GM19351 (cell line): ENCODE data around the gene TMTC2.

ENCODE experiments used
- ATAC-seq: cut with Tn5 transposase; IDR thresholded peaks from one replicate; pipeline ENCODE4 v1.9.1; 2021; ENCODE audit warnings: mild to moderate bottlenecking, moderate library complexity; ENCODE audit not compliant: unreplicated experiment

The TMTC2 gene

DNA sequence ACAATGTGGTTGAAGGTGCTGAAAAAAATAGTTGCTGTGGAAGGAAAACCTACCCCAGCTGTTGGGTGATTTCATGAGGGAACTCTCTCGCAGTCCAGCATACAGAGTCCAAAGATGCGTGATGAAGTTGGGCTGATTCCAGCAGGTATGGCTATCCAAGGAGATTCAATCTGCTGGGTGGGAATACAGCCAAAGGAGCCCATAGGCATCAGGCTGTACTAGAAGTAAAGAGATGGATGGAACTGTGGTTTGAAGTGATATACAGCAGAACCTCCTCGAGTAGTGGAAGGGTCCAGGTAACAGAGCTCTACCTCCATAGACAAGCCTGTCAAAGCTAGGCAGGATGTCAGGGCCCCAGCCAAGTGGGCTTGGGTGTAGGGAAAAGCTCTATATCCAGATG is 11.5 kb upstream of the TMTC2 start:
- no peak for ATAC-seq

DNA sequence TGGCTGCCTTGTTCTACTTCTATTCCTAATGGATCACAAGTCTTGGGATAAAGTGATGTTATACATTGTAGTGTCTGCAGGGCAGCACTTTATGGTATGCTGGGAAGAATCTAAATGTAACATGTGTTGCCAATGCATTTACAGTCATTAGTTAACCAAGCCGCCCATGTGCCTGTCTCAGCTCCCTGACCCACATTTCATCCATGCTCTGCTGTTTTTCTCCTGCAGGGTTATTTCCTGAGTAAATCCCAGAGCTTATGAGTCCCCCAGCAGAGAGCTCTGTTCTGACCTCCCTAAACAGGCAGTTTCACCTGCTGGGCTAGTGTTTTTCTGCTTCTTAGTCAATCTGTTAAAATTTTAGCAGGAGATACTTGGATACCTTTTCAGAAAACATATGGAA is 4.4 kb upstream of the TMTC2 start:
- no peak for ATAC-seq

DNA sequence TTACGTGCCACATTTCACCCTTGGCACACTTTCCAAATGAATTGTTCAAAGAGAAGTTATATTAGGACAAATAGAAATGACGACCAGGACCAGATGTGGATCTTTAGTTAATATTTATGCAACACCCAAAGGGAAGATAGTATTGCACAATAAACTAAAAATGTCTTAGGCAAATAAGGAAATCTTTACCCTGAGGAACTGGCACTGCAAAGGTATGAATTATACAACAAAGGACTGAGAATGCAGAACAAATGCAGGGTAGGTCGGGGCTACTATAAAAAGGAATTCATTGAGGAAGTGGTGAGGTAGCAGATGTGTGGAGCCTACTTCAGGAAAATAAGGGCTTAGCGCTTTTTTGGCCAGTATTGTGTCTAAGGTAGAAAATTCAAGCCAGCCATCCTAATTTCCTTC is 3.9 kb upstream of the TMTC2 start:
- ATAC-seq: no peak

DNA sequence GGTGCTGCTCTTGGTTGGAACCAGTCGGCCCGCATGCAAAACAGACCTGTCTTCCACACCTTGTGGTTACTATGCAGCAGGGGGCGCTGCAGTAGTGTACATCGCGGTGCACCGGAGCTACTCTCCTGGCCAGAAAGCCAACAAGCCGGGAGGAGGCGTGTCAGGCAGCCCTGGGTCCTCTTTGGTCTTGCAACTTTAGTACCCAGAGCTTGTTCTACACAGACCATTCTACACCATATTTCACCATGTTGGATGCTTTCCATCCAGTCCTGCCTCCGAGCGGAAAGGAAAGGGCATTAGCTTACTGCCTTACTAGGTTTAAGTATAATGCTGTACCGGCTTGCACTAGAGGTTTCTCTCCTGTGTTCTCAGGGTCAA is 927 bp upstream of the TMTC2 start:
- ATAC-seq: peak; percentile 56

DNA sequence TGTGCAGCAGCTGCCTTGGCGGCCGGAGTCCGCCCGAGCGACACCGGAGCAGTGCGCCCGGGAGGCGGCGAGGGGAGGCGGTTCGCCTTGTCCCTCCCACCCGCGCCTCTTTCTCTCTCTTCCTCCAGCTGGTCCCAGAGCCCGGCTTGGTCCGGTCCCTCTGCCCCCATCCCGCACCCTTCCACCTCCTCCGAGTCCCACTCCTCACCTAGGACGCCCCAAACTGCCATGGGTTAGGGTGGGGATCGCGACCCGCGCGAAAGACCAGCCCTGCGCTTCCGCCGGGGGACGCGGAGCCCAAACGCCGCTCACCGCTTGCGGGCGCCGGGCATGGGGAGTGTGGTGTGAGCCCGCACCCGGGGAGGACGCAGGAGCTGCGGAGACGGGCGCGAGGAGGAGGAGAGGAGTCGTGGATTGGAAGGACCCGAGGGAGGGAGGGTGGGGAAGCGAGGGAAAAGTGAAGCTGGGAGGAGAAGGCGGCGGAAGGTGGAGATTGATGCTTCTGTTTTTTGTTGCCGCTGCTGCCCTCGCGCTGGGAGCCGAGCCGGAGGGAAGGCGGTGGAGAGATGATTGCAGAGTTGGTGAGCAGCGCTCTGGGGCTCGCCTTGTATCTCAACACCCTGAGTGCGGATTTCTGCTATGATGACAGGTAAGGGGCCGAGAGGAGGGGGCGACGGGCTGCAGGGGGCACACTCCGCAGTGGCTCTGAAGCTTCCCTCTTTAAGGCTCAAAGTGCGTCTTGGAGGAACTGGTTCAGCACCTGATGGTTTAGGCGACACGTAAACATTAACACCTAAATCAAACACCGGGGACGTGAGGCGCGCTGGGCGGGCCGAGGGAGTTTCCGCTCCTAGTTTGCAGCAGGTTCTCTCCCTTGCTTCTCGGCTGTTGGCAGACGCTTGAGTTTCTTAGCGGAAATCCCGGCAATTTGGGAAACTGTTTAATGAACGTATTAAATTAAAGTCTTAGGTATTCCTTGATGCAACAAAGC is 610 bp downstream of the TMTC2 start:
- peak; percentile 39 for ATAC-seq

- ATAC-seq: no peak
Measured at GRCh38 chr12:82688035-82688501, 1.4 kb downstream of the TMTC2 start.

GRCh38 chr12:82688596-82688995 is 1.9 kb downstream of the TMTC2 start:
- no peak for ATAC-seq

DNA sequence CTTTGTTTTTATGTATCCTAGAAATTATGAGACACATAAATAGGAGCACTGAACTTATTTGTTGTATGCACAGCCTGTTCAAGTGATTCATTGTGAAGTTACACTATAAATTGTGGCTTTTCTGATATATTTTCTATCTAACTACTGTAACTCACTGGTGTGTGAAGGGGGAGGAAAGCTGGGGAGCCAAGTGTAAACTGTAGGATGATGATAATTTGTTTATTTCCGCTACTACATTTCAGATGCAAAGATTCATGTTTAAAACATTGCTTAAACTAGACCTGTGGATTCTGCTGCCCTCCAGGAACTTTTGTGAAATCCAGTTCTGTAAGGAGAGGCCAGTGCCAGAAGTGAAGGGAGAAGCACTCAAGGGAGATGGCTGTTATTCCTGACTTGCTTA is 3.3 kb downstream of the TMTC2 start:
- no peak for ATAC-seq

DNA sequence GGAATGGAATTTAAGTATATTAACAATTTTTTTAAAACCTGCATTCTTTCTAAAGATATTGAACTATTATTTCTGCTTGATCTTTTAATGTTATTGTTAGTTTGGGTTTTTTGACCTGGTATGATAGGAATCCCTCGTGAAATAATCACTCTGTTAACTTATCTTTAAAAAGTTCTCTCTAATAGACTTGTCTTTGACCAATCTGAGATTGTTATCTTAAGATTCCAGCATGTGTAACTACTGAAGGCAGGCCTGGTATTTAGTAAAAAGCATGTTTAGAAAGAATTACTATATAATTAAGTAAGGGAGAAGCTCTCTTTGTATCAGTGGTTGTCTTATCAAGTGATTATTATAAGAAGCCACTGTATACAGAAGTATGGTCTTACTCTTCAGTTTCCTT is 4.8 kb downstream of the TMTC2 start:
- no peak for ATAC-seq

GRCh38 chr12:82694276-82694675 is 7.6 kb downstream of the TMTC2 start:
- no peak for ATAC-seq

GRCh38 chr12:82694970-82695369 is 8.3 kb downstream of the TMTC2 start:
- no peak for ATAC-seq

- no peak for ATAC-seq
Measured at GRCh38 chr12:82695531-82695930, 8.8 kb downstream of the TMTC2 start.

GRCh38 chr12:82696543-82696942 is 9.8 kb downstream of the TMTC2 start:
- ATAC-seq: no peak

- no peak for ATAC-seq
Measured at GRCh38 chr12:82698708-82699564, 12.2 kb downstream of the TMTC2 start.

- ATAC-seq: no peak
Measured at GRCh38 chr12:82705774-82706173, 19.1 kb downstream of the TMTC2 start.

GRCh38 chr12:82708061-82708879 is 21.6 kb downstream of the TMTC2 start:
- no peak for ATAC-seq

DNA sequence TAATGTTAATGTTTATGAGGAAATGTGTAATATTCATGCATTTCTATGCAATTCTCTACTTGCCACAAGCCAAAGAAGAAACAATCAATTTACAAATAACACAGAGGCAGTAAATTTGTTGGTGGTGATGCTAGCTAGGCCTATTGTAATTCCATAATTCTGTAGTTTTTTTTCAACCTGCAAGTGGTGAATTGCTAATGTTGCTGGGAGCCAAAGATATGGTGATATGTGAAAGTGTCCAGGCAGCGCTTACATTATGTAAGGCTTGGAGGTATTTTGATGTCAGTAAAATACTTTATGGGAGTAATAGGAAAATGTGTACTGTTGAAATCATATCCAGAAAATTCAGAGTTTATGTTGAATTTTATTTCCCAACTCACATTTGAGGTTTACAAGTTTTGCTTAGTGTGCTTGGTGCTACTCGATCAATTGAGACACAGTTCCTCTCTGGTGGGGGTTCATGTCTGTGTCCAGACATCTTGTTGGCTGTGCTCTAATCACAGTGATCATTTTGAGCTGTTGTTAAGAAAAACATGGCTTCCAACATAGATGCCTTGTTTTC is 23.2 kb downstream of the TMTC2 start:
- ATAC-seq: no peak

DNA sequence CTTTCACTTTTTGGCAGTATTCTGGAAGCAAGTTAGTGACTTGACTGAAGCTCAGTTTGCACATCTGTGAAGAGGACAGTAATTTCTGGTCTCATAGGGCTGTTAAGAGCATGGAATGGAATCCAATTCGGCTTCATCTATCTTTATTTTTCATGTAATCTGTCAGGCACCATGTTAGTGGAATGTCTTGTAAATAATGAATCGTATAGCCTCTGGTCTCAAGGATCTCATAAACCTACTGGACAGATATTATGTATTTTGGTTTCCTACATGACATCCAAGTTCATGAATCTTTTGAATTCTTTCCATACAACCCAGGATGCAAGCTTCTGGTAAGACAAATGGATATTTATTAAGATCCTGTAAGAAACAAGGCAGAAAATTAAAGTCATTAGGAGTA is 24.0 kb downstream of the TMTC2 start:
- no peak for ATAC-seq

GRCh38 chr12:82714427-82714826 is 27.7 kb downstream of the TMTC2 start:
- ATAC-seq: no peak

DNA sequence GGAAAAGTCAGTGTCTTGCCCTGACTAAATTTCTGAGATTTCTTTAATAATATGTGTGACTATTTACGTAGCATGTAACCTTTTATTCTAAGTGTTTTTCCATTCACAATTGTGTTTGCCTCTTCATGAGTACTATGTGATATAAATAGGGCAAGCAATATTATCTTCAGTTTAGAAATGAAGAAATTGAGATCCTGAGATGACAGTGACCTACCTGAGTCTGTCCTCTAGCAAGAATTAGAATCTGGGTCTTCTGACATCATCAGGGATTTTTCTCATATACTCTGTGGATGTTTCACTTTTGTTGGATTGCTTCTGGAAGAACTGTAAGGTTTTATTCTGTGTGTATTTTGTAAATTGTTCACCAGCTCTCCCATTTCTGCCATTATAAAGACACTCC is 35.0 kb downstream of the TMTC2 start:
- ATAC-seq: no peak

DNA sequence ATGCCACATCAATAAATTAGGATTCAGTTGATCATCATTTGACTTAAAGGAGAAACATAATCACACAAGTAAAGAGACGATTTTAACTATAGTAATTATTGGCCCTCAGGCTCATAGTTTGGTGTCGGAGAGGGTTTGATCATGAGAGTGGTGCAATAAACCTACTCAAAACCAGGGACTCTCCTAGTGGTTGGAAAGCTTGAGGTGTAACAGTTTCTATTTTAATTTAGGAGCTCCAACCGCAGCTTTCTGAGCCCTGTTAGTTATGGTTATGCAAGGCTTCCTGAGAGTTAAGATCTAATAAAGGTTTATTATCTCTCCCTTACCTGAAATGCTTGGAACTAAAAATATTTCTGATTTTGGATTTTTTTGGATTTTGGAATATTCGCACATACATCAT is 36.4 kb downstream of the TMTC2 start:
- ATAC-seq: no peak
